Left hindlimb (tissue), 1 donor: ENCODE data around the gene UFL1.

ENCODE experiments used
- DNase-seq: peaks from one replicate; pipeline ENCODE4 v3.0.0-alpha.2; 2018

Gene UFL1

GRCh38 chr6:96576221-96576620 is 54.6 kb downstream of the UFL1 start:
- no peak for DNase-seq

- no peak for DNase-seq
These were observed 60.4 kb downstream of the UFL1 start for GRCh38 chr6:96582021-96582420.

DNA sequence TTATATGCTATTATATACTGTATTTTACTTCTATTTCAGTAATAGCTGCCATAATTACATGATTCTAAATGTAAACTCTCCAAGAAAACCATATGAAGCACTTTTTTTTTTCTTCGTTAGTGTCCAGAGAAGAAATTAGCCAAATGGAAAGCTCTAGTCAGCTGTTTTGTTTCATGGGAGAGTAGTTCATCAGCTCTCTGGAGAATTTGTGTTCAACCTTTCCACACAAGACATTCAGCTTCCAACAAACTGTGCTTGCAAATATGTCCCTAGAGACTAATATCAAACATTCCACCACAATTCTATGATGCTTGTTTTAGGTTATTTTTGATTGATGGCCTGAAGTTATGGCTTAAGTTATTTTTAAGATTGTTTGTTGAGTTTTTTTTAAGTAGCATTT is 60.8 kb downstream of the UFL1 start:
- no peak for DNase-seq

DNA sequence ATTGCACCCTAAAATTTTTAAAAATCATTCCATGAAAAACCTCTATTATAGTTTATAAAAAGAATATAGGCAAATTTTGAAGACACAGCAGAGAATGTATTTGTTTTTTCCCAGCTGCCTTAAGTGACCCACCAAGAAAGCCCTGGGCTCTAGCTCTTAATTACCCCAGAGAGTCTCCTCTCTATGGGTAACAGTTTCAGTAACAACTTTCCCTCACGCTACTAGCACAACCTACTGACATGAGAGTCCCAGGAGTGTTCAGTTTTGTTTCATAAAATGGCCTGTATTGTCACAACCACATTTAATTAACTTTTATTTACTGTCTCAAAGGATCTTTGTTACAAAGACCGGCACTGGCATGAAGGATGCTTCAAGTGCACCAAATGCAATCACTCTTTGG is 82.8 kb downstream of the UFL1 start:
- no peak for DNase-seq
